Mucosa of descending colon (tissue), 3 donors: ENCODE results near the gene JPH3. TPM values are rescaled to one million over a fixed set of nuclear protein-coding genes. Genes with fewer than 3 reads are reported as not detected.
A peak's percentile ranks its signal among the peaks of the same experiment; 100 is the strongest.
"Not testable (repeated sequence)": the region's sequence is repeated elsewhere in the genome, so short reads cannot be mapped to it uniquely, and the experiment has no call there.

ENCODE experiments used
- ATAC-seq: fragments of 200-7000 bp; cut with Tn5 transposase; one replicate; pipeline ENCODE4 v1.9.1; 2020; ENCODE audit warnings: mild to moderate bottlenecking, moderate library complexity
- DNase-seq, 3 donors: peaks; one replicate each; pipeline ENCODE4 v3.0.0-alpha.2; 2020
- H3K36me3 ChIP-seq: fragments of 200-600 bp; one replicate; pipeline ENCODE4 v1.8.0; 2021; ENCODE audit warnings: low read depth, mild to moderate bottlenecking
- H3K4me1 ChIP-seq: fragments of 200-600 bp; one replicate; pipeline ENCODE4 v1.8.0; 2021; ENCODE audit warnings: low read depth, mild to moderate bottlenecking
- H3K4me3 ChIP-seq: fragments of 200-600 bp; one replicate; pipeline ENCODE4 v1.8.0; 2021; ENCODE audit warnings: mild to moderate bottlenecking
- H3K9me3 ChIP-seq: fragments of 200-600 bp; one replicate; pipeline ENCODE4 v1.8.0; 2021; ENCODE audit warnings: mild to moderate bottlenecking
- intact Hi-C, 2 donors: fragments of 100-400 bp; cut with DNase I in 1 of 2; cut with micrococcal nuclease in 1 of 2; formaldehyde crosslinking; loops; one replicate each; pipeline versions ENCODE4 v1.11.0 to v1.11.1; 2022; cut with DNase I, micrococcal nuclease
- total RNA-seq, 3 donors: library from RNA; stranded (reverse); fragmentation: NEBNext Ultra II Directional in 2 of 3; extraction: Animal tissue kit (Norgen Biotek cat#: 25700) in 2 of 3; gene quantifications; one replicate each; pipeline versions ENCODE4 v1.2.1 to v1.2.4, GENCODE V29; 2021 to 2023
- TF ChIP-seq, protein P1 (sequence below): fragments of 200-600 bp; IDR thresholded peaks from one replicate; pipeline ENCODE4 v1.8.0; 2022; ENCODE audit warnings: antibody characterized with exemption, mild to moderate bottlenecking
- donor health status: DM: no; HTN: no; CAD: no; lungs with moderate emphysema.
- donor health status: DM: no; HTN: no; CAD: no.
- donor health status: DM: no; HTN: yes; CAD: no.

JPH3 gene
- total RNA-seq, 3 donors from 2014 or later: 0.17 to 2.1 (median 0.84) TPM

DNA sequence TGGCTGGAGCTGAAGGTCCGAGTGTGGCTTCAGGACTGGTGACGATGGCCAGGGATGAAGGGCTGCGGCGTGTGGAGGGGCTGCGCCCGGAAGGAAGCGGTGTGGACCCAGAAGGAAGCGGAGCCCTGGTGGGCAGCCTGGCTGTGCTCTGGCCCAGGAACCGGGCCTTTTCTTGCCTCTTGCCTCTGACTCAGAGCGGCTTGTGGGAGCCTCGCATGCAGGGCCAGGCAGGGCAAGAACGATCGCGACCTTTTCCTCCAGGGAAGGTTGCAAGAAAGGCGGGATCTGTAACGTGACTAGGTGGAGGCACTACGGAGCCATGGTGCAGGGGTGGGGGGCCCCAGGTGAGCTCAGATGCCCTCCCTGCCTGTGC is 78.0 kb downstream of the JPH3 start:
- TF ChIP-seq, protein P1, sequence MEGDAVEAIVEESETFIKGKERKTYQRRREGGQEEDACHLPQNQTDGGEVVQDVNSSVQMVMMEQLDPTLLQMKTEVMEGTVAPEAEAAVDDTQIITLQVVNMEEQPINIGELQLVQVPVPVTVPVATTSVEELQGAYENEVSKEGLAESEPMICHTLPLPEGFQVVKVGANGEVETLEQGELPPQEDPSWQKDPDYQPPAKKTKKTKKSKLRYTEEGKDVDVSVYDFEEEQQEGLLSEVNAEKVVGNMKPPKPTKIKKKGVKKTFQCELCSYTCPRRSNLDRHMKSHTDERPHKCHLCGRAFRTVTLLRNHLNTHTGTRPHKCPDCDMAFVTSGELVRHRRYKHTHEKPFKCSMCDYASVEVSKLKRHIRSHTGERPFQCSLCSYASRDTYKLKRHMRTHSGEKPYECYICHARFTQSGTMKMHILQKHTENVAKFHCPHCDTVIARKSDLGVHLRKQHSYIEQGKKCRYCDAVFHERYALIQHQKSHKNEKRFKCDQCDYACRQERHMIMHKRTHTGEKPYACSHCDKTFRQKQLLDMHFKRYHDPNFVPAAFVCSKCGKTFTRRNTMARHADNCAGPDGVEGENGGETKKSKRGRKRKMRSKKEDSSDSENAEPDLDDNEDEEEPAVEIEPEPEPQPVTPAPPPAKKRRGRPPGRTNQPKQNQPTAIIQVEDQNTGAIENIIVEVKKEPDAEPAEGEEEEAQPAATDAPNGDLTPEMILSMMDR: no peak
- ATAC-seq (no peak), DNase-seq (no peak)
- intact Hi-C loops: no loop called here
- Histone ChIP-seq H3K4me3 (no peak overlapping the region), H3K36me3 (no peaks in the 10 kb centered on the region), H3K9me3 (no peaks in the 10 kb centered on the region), H3K4me1 (no peaks in the 10 kb centered on the region)

DNA sequence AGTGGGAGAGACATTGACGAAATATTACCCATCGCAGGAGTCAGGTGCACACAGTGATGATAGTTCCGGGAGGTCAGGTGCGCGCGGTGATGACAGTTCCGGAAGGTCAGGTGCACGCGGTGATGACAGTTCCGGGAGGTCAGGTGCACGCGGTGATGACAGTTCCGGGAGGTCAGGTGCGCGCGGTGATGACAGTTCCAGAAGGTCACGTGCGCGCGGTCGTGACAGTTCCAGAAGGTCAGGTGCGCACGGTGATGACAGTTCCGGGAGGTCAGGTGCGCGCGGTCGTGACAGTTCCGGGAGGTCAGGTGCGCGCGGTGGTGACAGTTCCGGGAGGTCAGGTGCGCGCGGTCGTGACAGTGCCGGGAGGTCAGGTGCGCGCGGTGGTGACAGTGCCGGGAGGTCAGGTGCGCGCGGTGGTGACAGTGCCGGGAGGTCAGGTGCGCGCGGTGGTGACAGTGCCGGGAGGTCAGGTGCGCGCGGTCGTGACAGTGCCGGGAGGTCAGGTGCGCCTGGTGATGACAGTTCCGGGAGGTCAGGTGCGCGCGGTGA is 78.8 kb downstream of the JPH3 start:
- intact Hi-C loops, H3K9me3 ChIP-seq, ATAC-seq, H3K36me3 ChIP-seq, DNase-seq, H3K4me3 ChIP-seq, H3K4me1 ChIP-seq: not testable (repeated sequence)

DNA sequence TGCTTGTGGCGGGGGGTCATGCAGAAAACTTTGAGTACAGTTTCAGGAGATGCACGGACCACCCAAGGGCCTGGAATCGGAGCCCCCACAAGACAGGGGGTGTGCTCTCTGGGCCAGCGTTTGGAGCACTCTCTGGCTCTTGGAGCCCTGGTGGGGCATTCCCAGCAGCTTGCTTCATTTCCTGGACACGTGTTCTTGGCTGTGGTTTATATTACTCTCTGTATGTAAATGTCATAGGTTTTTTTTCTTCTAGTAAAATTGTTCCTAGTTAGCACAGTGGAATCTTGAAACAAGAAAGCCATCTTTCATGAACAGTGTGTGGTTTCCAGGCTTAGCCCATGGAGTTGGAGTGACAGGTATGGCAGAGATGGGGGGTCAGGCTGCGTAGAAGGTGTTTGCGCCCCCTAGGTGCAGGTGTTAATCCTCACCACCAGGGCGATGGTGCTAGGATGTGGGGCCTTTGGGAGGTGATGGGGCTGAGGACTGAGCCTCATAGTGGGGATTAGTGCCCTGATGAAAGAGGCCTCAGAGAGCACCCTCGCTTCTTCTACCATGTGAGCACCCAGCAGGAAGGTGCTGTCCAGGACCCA is 79.8 kb downstream of the JPH3 start:
- ATAC-seq (peak; percentile 14), DNase-seq (peak in 1 of 3 donors; percentile 12)
- H3K4me3 ChIP-seq: no peak overlapping the region
- H3K4me1 ChIP-seq: no peaks in the 10 kb centered on the region
- H3K36me3 ChIP-seq: no peaks in the 10 kb centered on the region
- no peaks in the 10 kb centered on the region for H3K9me3 ChIP-seq
- TF ChIP-seq, protein P1: no peak
- intact Hi-C loops: no loop called here

DNA sequence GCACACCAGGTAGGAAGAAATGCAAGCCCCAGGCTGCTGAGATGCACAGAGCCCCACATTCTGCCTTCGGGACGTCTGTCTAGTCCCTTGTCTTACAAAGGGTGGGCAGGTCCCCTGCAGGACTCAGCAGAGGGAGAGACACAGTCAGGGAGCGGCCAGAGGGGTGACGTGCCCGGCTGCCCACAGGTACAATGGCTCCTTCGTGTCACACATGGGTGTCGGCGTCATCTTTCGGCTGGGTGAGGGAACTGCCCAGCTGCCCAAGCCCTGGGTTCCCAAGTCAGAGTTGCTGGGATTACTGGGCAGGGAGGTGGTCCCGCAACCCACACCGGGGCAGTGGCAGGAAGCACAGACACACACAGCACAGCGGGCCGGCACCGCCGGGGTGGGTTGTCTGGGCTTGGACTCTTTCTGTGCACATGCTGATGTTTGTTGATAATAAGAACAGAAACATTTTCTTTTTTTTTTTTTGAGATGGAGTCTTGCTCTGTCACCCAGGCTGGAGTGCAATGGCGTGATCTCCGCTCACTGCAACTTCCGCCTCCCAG is 80.6 kb downstream of the JPH3 start:
- intact Hi-C loops: no loop called here
- TF ChIP-seq, protein P1: no peak
- no peaks in the 10 kb centered on the region for H3K4me1 ChIP-seq
- no peaks in the 10 kb centered on the region for H3K9me3 ChIP-seq
- DNase-seq: no peak
- no peak for ATAC-seq
- H3K4me3 ChIP-seq: no peak overlapping the region
- H3K36me3 ChIP-seq: no peaks in the 10 kb centered on the region

DNA sequence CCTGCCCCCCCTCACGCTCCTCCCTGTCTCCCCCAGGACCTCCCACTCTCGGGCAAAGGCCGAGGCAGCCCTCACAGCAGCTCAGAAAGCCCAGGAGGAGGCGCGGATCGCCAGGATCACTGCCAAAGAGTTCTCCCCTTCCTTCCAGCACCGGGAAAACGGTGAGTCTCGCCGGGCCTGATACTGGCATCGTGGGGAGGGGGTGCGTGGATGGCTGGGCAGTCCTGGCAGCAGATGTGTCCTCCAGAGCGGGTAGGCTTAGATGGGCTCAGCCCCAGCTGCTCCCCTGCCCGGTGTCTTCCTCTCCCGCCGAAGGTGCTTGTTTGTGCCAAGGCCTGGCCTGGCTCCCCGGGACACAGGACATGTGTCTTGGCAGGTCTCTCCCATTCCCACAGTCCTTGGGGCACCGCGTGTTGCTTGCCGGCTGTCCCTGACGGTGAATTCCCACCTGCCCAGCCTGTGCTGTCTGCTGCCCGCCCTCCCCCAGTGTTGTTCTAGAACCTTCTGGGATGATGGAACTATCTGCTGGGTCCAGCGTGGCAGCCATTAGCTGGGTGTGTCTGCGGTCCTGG is 81.9 kb downstream of the JPH3 start:
- intact Hi-C loops: no loop called here
- DNase-seq (no peak), ATAC-seq (no peak)
- Histone ChIP-seq H3K36me3 (no peaks in the 10 kb centered on the region), H3K9me3 (no peaks in the 10 kb centered on the region), H3K4me1 (no peaks in the 10 kb centered on the region), H3K4me3 (no peak overlapping the region)
- TF ChIP-seq, protein P1: no peak

DNA sequence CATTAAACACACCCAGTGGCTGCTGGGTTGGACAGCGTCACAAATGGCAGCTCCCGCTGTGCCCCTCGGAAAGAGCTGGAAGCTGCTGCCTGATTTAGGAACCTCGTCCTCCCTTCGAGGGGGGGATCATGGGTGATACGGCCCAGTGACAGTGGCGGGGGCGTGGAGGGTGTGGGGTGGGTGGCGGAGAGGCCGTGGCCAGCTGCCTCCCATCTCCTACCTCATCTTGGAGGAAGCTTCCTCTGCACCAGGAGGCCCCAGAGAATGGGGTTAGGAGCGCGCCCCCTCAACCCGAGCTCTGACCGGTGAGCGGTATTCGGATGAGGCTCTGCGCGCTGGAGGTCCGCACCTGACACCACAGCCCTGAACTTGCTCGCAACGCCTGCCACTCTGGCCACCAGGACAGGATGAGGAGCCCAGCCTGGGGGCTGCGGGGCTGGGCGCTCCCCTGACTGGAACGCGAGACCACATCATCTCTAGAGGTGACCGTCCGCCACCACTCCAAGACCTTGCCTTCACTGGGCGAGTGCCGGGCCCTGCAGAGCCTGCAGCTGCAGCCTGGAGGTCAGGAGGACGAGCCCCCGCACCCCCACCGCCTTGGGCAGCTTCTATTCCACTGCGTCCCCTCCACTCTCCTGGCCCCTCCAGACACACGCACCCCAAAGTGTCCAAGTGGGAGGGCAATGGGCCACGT is 82.5 kb downstream of the JPH3 start:
- H3K9me3 ChIP-seq: no peaks in the 10 kb centered on the region
- TF ChIP-seq, protein P1: no peak
- no peaks in the 10 kb centered on the region for H3K36me3 ChIP-seq
- intact Hi-C loops: no loop called here
- DNase-seq (no peak), ATAC-seq (no peak)
- no peaks in the 10 kb centered on the region for H3K4me1 ChIP-seq
- no peak overlapping the region for H3K4me3 ChIP-seq
